ELF-1 (cell line): ENCODE data around the gene DDI2.
"Not testable (repeated sequence)": the region's sequence is repeated elsewhere in the genome, so short reads cannot be mapped to it uniquely, and the experiment has no call there.

ENCODE experiments used
- DNase-seq: peaks from one replicate; pipeline ENCODE4 v3.0.0-alpha.2; 2016; ENCODE audit warnings: low read depth, low spot score

The DDI2 gene

DNA sequence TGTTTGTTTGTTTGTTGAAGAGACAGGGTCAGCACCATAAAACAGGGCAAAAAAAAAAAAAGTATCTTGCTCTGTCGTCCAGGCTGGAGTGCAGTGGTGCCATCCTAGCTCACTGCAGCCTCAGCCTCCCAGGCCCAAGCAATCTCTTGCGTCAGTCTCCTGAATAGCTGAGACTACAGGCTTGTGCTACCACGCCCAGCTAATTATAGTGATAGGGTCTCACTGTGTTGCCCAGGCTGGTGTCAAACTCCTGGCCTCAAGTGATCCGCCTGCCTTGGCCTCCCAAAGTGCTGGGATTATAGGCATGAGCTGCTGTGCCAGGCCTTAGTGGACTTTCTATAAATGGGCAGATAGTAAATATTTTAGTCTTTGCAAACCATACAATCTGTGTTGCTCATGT is 19.2 kb downstream of the DDI2 start:
- DNase-seq = no peak

DNA sequence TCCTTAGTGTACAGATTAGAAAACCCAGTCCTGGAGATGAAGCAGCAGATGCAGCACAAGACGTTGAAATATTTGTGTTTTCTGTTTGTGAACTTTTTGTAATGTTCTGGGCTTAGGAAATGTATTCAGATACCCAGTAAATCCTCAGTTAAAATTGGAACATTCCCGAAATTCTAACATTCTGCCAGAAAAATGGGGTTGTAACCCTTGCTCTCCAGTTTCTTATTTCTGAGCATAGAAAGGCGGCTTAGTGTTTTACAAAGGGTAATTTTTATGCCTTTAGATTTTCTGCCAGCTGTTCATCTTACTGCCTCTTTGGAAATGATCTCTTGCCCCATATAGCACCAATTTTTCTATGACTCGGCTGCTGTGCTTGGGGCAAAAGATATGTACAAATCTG is 20.6 kb downstream of the DDI2 start:
- no peak for DNase-seq

DNA sequence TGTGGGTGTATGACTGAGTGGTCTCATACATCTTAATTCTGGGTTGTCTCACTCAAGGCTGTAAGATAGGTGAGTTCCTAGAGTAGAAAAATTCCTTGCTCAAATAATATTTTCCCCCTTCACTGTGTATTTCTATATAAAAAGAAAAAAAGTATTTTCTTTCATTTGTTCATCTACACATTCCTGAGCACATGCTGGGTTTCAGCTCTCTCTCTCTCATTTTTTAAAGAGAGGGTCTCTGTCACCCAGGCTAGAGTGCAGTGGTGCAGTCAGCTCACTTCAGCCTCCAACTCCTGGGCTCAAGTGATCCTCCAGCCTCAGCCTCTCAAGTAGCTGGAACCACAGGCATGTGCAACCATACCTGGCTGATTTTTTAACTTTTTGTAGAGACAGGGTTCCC is 22.0 kb downstream of the DDI2 start:
- DNase-seq = no peak

DNA sequence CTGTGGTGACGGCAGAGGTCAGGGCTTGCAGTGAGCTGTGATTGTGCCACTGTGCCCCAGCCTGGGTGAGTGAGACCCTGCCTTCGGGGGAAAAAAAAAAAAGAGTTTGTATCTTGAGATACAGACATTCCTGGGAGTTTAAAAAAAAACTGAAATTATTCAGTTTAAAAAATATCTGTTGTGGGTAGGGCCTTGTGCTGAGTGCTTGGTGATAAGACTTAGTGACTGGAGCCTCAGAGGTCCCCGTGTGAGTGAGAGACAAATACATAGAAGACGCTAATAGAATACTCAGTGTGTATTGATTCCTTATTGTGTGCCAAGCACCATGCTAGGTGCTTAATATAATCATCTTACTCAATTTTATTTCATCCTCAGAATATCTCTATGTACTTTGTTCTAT is 22.7 kb downstream of the DDI2 start:
- DNase-seq = no peak

DNA sequence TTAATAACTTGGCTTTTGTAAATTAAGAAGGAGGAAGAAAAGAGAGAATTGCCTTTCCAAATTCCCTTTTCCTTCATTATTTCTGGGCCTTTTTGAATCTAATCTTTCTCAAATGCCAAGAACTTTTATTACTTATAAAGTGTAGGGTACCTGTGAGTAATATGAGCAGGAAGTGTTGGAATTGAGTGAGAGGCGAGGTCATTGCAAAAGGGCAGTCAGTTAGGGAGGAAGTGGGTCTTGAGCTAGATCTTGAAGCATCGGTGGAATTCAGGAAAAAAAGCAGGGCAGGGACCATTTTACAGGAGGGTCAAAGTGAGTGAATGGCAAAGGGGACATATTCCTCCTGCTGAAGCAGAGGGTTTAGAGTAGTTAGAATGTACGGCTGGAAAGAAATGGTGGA is 23.4 kb downstream of the DDI2 start:
- DNase-seq = no peak

DNA sequence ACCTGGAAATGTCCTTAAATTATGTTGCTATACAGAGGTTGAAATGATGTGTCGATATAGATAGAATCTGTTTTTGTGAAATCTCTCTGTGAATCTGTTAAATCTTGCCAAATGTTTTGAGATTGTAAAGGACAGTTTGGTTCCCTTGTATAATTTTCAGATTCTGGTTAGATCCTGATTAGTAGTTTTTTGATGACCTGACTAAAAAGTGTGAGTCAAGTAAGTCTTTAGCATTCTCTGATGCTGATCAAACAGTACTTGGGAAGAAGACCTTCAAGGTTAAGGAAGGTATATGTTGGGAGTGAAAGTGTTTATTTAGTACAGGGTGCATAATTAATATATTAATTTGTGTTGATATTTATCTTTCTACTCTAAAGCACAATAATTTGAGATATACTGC is 32.7 kb downstream of the DDI2 start:
- no peak for DNase-seq

DNA sequence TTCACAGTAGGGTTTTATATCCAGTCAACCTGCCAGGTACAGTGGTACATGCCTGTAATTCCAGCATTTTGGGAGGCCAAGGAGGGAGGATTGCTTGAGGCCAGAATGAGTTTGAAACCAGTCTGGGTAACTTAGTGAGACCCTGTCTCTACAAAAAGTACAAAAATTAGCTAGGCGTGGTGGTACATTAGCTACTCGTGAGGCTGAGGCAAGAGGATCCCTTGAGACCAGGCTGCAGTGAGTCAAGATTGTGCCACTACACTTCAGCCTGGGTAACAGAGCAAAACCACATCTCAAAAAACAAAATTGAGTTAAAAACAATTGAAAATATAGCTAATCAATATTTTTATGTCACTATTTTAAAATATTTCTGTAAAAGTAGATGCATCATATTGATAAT is 33.2 kb downstream of the DDI2 start:
- DNase-seq = no peak

DNA sequence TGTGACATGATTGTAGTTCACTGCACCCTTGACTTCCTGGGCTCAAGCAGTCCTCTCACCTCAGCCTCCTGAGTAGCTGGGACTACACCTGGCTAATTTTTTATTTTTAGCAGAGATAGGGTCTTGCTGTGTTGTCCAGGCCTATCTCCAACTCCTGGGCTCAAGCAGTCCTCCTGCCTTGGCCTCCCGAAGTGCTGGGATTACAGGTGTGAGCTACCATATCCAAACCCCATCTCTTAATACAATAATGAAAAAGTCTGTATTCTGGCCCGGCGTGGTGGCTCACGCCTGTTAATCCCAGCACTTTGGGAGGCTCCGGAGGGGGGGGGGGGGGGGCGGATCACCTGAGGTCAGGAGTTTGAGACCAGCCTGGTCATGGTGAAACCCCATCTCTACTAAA is 34.9 kb downstream of the DDI2 start:
- not testable (repeated sequence) for DNase-seq

DNA sequence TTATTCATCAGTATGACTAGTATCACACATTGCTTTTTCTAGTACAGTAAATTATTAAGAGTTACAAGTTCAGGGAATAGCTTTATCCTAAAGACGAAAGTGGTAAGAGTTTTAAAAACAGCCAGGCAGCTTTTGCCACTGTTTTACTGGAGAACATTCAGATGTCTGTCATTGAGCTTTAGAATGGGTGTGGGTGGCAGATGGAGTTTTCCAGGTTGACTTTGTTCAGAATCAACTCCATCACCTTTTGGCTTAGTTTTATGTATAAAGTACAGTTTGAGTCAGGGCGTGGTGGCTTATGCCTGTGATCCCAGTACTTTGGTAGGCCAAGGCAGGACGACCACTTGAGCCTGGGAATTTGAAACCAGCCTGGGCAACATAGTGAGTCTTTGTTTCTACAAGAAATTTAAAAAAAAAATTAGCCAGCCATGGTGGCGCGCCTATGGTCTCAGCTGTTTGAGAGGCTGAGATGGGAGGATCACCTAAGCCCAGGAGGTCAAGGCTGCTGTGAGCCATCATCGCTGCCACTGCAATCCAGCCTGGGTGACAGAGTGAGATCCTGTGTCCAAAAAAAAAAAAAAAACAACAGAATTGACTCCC is 36.9 kb downstream of the DDI2 start:
- DNase-seq = no peak

DNA sequence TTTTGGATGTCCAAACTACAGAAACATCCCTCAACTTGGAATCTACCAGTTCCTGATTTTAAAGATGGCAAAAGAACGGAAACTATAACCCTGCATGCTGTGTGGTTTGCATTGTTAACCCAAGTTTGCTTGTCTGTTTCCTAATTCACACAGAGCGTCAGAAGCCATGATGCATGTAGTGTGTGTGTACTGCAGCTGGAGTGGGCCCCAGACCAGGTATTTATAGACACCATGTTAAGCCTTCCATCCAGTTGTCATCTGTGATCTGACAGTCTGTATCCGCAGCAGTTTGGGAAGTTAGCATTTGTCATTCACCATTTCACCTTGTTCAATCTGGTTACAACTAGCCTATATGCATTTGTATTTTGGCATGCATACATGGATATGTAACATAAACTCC is 39.2 kb downstream of the DDI2 start:
- no peak for DNase-seq

GRCh38 chr1:15657021-15657420 is 39.8 kb downstream of the DDI2 start:
- no peak for DNase-seq

GRCh38 chr1:15660151-15660550 is 42.9 kb downstream of the DDI2 start:
- DNase-seq = no peak

GRCh38 chr1:15662477-15662876 is 45.2 kb downstream of the DDI2 start:
- no peak for DNase-seq

- DNase-seq = no peak
Observed at GRCh38 chr1:15663925-15664324, 46.7 kb downstream of the DDI2 start.

DNA sequence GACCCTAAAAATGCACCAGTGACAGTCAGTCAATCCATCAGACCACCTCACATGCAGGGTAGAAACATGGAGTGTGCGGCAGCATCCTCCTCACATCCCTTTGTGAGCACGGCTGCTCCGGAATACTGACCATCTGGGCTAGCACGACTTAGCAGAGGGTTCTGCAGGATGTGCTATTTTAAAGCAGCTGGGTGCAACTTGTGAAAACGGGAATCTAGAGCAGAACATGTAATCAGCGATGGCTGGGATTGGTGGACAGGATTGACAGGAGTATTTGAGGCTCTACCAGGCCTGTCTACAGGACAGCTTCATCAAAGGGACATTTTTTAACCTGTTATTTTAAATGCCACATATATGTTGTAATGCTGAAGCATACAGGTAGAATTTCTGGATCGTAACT is 50.1 kb downstream of the DDI2 start:
- no peak for DNase-seq

GRCh38 chr1:15668089-15668754 is 51.0 kb downstream of the DDI2 start:
- DNase-seq = no peak

DNA sequence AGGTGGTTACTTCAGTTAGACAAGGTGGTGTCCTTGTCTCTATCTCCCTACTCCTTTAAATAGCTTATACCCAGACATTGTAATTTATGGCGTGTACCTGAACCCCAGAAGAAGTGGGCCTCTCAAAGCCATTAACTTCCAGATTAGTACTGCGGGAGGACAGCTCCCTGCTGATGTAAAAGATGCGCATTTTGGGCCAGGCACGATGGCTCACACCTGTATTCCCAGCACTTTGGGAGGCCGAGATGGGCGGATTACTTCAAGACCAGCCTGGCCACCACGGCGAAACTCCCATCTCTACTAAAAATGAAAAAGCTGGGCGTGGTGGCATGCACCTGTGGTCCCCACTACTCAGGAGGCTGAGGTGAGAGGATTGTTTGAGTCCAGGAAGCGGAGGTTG is 51.8 kb downstream of the DDI2 start:
- DNase-seq = no peak

GRCh38 chr1:15669864-15670263 is 52.6 kb downstream of the DDI2 start:
- DNase-seq = no peak

DNA sequence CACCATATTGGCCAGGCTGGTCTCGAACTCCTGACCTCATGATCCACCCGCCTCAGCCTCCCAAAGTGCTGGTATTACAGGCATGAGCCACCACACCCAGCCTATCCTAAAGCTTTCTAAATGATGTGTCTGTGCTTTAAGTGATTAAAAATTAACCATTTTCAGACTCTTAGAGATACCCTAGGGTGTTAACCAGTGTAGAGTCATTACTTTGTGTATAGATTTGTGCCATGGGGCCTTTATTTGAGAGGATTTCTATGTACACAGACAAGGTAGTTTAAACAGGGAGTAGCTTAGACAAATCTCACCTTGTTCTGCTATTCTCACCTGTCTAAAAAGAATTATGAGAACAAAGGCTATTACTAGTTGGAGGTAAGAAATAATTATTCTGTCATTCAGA is 54.2 kb downstream of the DDI2 start:
- no peak for DNase-seq

- no peak for DNase-seq
Observed at GRCh38 chr1:15674386-15675159, 57.3 kb downstream of the DDI2 start.

- no peak for DNase-seq
Observed at GRCh38 chr1:15676010-15676409, 58.8 kb downstream of the DDI2 start.

- peak; percentile 41 for DNase-seq
Observed at GRCh38 chr1:15676688-15677661, 59.7 kb downstream of the DDI2 start.
